Measurements from ENCODE around the gene ZNF532.

DNA sequence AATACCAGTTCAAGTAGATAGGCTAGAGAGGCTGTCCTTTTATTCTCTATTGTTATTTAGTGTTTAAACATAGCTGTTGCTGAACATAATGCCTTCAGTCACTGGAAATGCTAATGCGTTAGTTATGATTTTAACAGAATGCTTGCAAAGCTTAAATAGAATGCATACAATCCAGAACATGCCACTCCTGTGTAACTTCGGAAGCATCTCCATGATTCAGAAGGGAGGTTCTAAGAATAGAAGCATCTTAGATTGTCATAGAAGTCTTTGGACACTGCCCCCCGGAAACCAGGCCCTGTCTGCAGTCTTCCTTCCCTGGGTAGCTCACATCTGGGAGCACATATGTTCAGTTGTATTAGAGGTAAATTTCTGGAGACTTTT is 73.2 kb downstream of the ZNF532 start:
- TF ChIP-seq, protein P1, sequence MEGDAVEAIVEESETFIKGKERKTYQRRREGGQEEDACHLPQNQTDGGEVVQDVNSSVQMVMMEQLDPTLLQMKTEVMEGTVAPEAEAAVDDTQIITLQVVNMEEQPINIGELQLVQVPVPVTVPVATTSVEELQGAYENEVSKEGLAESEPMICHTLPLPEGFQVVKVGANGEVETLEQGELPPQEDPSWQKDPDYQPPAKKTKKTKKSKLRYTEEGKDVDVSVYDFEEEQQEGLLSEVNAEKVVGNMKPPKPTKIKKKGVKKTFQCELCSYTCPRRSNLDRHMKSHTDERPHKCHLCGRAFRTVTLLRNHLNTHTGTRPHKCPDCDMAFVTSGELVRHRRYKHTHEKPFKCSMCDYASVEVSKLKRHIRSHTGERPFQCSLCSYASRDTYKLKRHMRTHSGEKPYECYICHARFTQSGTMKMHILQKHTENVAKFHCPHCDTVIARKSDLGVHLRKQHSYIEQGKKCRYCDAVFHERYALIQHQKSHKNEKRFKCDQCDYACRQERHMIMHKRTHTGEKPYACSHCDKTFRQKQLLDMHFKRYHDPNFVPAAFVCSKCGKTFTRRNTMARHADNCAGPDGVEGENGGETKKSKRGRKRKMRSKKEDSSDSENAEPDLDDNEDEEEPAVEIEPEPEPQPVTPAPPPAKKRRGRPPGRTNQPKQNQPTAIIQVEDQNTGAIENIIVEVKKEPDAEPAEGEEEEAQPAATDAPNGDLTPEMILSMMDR (conservative IDR thresholded peaks at IDR 0.05 in 1 of 2, IDR thresholded peaks at IDR 0.05 in 1 of 2; ENCODE audit: extremely low read depth in 1 of 2, insufficient read depth in 1 of 2, low read depth in 1 of 2, low read length in 2 of 2) = no peak
- TF ChIP-seq EZH2 (IDR thresholded peaks at IDR 0.05; ENCODE audit: borderline replicate concordance, low read length) = no peak
